PC-9 (cell line): ENCODE measurements around the gene TPCN2. TPM values are rescaled to one million over a fixed set of nuclear protein-coding genes. Genes with fewer than 3 reads are reported as not detected.

Experiments
- BruUV-seq: library from RNA; stranded (reverse); fragments of 400-500 nt; replicated peaks from 2 replicates; lab custom pipeline; 2021; lab: Mats Ljungman, UMichigan
- CTCF ChIA-PET: fragments of 300-600 bp; sonication (Branson Sonifier 250); formaldehyde crosslinking; loops from one replicate; lab custom pipeline; 2022; ENCODE audit warnings: antibody characterized with exemption; lab: Charles Lee
- POLR2A ChIA-PET: fragments of 300-600 bp; sonication (Branson Sonifier 250); formaldehyde crosslinking; loops from one replicate; lab custom pipeline; 2022; ENCODE audit warnings: antibody characterized with exemption; ENCODE audit not compliant: unreplicated experiment; lab: Charles Lee
- DNase-seq, 2 experiments: peaks; one replicate each; pipeline versions ENCODE4 v3.0.0 to v3.0.0-alpha.2; 2015 to 2022; ENCODE audit warnings: mixed read lengths in 1 of 2
- H2AFZ ChIP-seq: fragments of 200-600 bp; sonication (generic); 2 replicates; pipeline ENCODE4 v1.8.1; 2017; ENCODE audit warnings: antibody characterized with exemption
- H3F3A ChIP-seq: fragments of 200-600 bp; sonication (generic); 2 replicates; pipeline ENCODE4 v1.8.1; 2017; ENCODE audit warnings: antibody characterized with exemption, mild to moderate bottlenecking, low read depth; ENCODE audit not compliant: insufficient read depth
- H3K27ac ChIP-seq: fragments of 200-600 bp; sonication (generic); 2 replicates; pipeline ENCODE4 v1.6.1; 2016; ENCODE audit warnings: mixed run types
- H3K27me3 ChIP-seq: fragments of 200-600 bp; sonication (generic); 2 replicates; pipeline ENCODE4 v1.6.1; 2016; ENCODE audit warnings: low read depth, mixed run types; ENCODE audit not compliant: insufficient read depth
- H3K36me3 ChIP-seq: fragments of 200-600 bp; sonication (generic); 2 replicates; pipeline ENCODE4 v1.6.1; 2016; ENCODE audit warnings: low read depth, mixed run types
- H3K4me1 ChIP-seq: fragments of 200-600 bp; sonication (generic); replicated peaks from 2 replicates; pipeline ENCODE4 v1.6.1; 2016; ENCODE audit warnings: mixed run types; ENCODE audit not compliant: insufficient read depth
- H3K4me2 ChIP-seq: fragments of 200-600 bp; sonication (generic); 2 replicates; pipeline ENCODE4 v1.6.1; 2017; ENCODE audit warnings: mixed run types
- H3K4me3 ChIP-seq: fragments of 200-600 bp; sonication (generic); 2 replicates; pipeline ENCODE4 v1.6.1; 2016; ENCODE audit warnings: mixed run types
- H3K79me2 ChIP-seq: fragments of 200-600 bp; sonication (generic); 2 replicates; pipeline ENCODE4 v1.6.1; 2017; ENCODE audit warnings: low read depth, mixed run types
- H3K9me2 ChIP-seq: fragments of 200-600 bp; sonication (generic); 2 replicates; pipeline ENCODE4 v1.8.1; 2017; ENCODE audit warnings: mild to moderate bottlenecking; ENCODE audit not compliant: insufficient read depth
- H3K9me3 ChIP-seq: fragments of 200-600 bp; sonication (generic); 2 replicates; pipeline ENCODE4 v1.8.1; 2016; ENCODE audit warnings: low read depth; ENCODE audit not compliant: insufficient read depth
- H4K20me1 ChIP-seq: fragments of 200-600 bp; sonication (generic); 2 replicates; pipeline ENCODE4 v1.8.1; 2017; ENCODE audit not compliant: insufficient read depth
- CTCF ChIP-seq: fragments of 200-600 bp; sonication (generic); conservative IDR thresholded peaks from 2 replicates; pipeline ENCODE4 v1.6.1; 2017; ENCODE audit warnings: mixed run types, antibody characterized with exemption, mild to moderate bottlenecking, moderate library complexity
- EZH2 ChIP-seq: fragments of 200-600 bp; sonication (generic); IDR thresholded peaks from 2 replicates; pipeline ENCODE4 v1.8.0; 2017; ENCODE audit warnings: antibody characterized with exemption, low read depth
- intact Hi-C: fragments of 100-400 bp; cut with micrococcal nuclease; formaldehyde crosslinking; loops from one replicate; pipeline ENCODE4 v1.10.0; 2022; ENCODE audit not compliant: unreplicated experiment
- total RNA-seq: library from RNA; stranded (reverse); gene quantifications from 2 replicates; pipeline ENCODE4 v1.2.3, GENCODE V29; 2021

Gene TPCN2
- total RNA-seq, 1 experiment from 2014 or later, result 24.8 TPM

GRCh38 chr11:69129053-69129452 is 80.3 kb downstream of the TPCN2 start:
- no peak overlapping the region for H3K4me3 ChIP-seq
- DNase-seq, result no peak
- ChIA-PET POLR2A (interaction anchor here (0.7 kb wide), 1 partner anchor 145 kb away, joined by 3 read pairs; no protein-coding TSS in a partner anchor), CTCF (no interaction called here)
- H3K27ac ChIP-seq, result no peak overlapping the region
- H3K27me3 ChIP-seq, result no peaks in the 10 kb centered on the region
- H4K20me1 ChIP-seq, result no peaks in the 10 kb centered on the region
- H3K9me3 ChIP-seq, result peaks cover 16% of the 10 kb centered on the region
- H3K4me1 ChIP-seq, result peaks cover 33% of the 10 kb centered on the region
- intact Hi-C loops, result no loop called here
- no peaks in the 10 kb centered on the region for H3K9me2 ChIP-seq
- no peak overlapping the region for H3K4me2 ChIP-seq
- 0 out of 2 replicates have a peak, but pooled peaks cover 6% of the 10 kb centered on the region for H3K36me3 ChIP-seq
- no TSS peak for BruUV-seq
- no peak for TF ChIP-seq CTCF
- TF ChIP-seq EZH2, result no peak
- H3F3A ChIP-seq, result peaks cover 13% of the 10 kb centered on the region
- no peaks in the 10 kb centered on the region for H3K79me2 ChIP-seq
- no peak overlapping the region for H2AFZ ChIP-seq

- no TSS peak for BruUV-seq
- H3K9me2 ChIP-seq, result no peaks in the 10 kb centered on the region
- POLR2A ChIA-PET, result interaction anchor here (0.7 kb wide), 1 partner anchor 145 kb away, joined by 3 read pairs; no protein-coding TSS in a partner anchor
Observed at GRCh38 chr11:69129647-69130046, 80.9 kb downstream of the TPCN2 start.

GRCh38 chr11:69130654-69131053 is 81.9 kb downstream of the TPCN2 start:
- no peaks in the 10 kb centered on the region; the same call in 1 of the 2 replicates for H3F3A ChIP-seq
- TF ChIP-seq CTCF (no peak), EZH2 (no peak)
- intact Hi-C loops, result no loop called here
- 0 out of 2 replicates have a peak, but pooled peaks cover 6% of the 10 kb centered on the region for H3K36me3 ChIP-seq
- ChIA-PET POLR2A (interaction anchor here (0.6 kb wide), 1 partner anchor 150 kb away, joined by 3 read pairs; no protein-coding TSS in a partner anchor), CTCF (interaction anchor here (1.3 to 1.7 kb wide), 2 partner anchors 169 to 171 kb away, joined by 3 to 11 read pairs; no protein-coding TSS in a partner anchor)
- H3K9me2 ChIP-seq, result no peaks in the 10 kb centered on the region
- no TSS peak for BruUV-seq
- H4K20me1 ChIP-seq, result no peaks in the 10 kb centered on the region
- H3K4me1 ChIP-seq, result peaks cover 18% of the 10 kb centered on the region
- no peak overlapping the region for H3K4me2 ChIP-seq
- H3K27ac ChIP-seq, result no peak overlapping the region
- H3K27me3 ChIP-seq, result no peaks in the 10 kb centered on the region
- H3K79me2 ChIP-seq, result no peaks in the 10 kb centered on the region
- no peak for DNase-seq
- H3K9me3 ChIP-seq, result peaks cover 16% of the 10 kb centered on the region
- no peak overlapping the region for H3K4me3 ChIP-seq
- no peak overlapping the region for H2AFZ ChIP-seq

More at GRCh38 chr11:69129647-69130046, 80.9 kb downstream of the TPCN2 start:
- Histone ChIP-seq H3K4me2 (no peak overlapping the region), H4K20me1 (no peaks in the 10 kb centered on the region), H3K4me3 (no peak overlapping the region), H3K36me3 (0 out of 2 replicates have a peak, but pooled peaks cover 6% of the 10 kb centered on the region), H2AFZ (no peak overlapping the region), H3F3A (peaks cover 8% of the 10 kb centered on the region; the same call in 1 of the 2 replicates), H3K9me3 (peaks cover 16% of the 10 kb centered on the region), H3K27me3 (no peaks in the 10 kb centered on the region), H3K4me1 (peaks cover 27% of the 10 kb centered on the region), H3K27ac (no peak overlapping the region), H3K79me2 (no peaks in the 10 kb centered on the region)
- CTCF ChIA-PET, result no interaction called here
- no peak for DNase-seq
- intact Hi-C loops, result no loop called here
- no peak for TF ChIP-seq CTCF
